GM21619 (cell line): ENCODE measurements around the gene MYO1E.

ENCODE experiments used
- ATAC-seq: cut with Tn5 transposase; IDR thresholded peaks from one replicate; pipeline ENCODE4 v1.9.1; 2021; ENCODE audit not compliant: unreplicated experiment

The MYO1E gene

GRCh38 chr15:59322056-59322759 is 50.5 kb downstream of the MYO1E start:
- no peak for ATAC-seq

GRCh38 chr15:59321000-59321689 is 51.5 kb downstream of the MYO1E start:
- no peak for ATAC-seq

DNA sequence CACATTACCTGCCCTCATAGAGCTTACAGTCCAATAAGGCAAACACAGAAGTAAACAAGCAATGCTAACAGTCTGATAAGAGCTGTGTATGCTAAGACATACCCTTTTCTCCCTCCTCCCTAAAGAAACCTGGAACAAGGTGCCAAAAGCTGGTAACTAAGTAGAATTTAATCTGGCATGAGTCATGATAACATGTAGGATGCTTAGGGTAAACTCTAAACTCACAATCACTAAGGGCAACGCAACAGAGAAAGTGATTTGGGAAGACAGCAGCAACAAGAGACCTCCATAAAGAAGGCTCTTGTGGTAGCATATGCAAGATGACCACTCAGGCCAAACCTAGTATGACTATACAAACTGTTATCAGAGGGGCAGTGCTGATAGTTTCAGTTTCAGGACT is 55.5 kb downstream of the MYO1E start:
- no peak for ATAC-seq

GRCh38 chr15:59315914-59316451 is 56.7 kb downstream of the MYO1E start:
- no peak for ATAC-seq

DNA sequence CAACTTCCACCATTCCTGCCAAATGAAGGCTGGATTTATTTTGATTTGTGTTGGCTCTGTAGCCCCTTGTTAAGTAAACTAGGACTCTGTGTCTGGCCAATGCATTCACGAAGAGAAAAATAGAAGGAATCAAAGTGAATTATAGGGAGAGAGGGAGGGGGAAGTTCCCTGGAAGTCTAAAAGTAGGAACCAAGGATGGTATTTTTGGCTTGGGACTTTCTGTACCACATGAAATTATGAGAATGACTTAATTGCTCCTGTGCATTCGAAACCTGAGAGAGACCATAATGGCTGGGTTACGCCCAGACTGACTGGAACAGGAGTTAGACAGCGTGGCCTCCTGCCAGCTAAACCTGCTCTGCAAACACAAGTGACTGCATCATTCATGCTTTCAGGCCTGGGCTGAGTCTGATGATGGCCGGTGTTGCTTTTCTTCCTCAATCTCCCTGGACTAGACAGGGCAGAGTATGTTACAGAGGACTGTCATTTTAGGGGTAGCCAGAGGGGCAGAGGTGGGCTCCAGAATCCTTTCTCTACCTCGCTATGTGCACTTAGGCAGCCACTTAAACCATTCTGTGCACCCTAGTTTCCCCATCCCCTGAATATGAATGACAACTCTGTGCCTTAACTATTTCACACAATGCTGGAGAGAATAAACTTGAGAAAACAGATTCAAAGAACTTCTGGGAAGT is 58.9 kb downstream of the MYO1E start:
- peak; percentile 69 for ATAC-seq

GRCh38 chr15:59312205-59312604 is 60.5 kb downstream of the MYO1E start:
- ATAC-seq: no peak

DNA sequence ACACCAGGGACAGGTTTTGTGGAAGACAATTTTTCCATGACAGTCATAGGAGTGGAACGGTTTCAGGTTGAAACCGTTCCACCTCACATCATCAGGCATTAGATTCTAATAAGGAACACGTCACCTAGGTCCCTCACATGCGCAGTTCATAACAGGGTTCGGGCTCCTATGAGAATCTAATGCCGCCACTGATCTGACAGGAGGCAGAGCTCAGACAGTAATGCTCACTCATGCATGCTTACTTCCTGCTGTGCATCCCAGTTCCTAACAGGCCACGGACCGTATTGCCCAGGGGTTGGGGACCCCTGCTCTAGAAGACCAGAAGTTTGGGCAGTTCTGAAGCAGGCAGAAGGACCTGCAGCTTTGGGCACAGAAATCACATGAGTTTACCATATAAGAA is 61.5 kb downstream of the MYO1E start:
- no peak for ATAC-seq

GRCh38 chr15:59309405-59309804 is 63.3 kb downstream of the MYO1E start:
- ATAC-seq: no peak

GRCh38 chr15:59307165-59307537 is 65.5 kb downstream of the MYO1E start:
- ATAC-seq: no peak

DNA sequence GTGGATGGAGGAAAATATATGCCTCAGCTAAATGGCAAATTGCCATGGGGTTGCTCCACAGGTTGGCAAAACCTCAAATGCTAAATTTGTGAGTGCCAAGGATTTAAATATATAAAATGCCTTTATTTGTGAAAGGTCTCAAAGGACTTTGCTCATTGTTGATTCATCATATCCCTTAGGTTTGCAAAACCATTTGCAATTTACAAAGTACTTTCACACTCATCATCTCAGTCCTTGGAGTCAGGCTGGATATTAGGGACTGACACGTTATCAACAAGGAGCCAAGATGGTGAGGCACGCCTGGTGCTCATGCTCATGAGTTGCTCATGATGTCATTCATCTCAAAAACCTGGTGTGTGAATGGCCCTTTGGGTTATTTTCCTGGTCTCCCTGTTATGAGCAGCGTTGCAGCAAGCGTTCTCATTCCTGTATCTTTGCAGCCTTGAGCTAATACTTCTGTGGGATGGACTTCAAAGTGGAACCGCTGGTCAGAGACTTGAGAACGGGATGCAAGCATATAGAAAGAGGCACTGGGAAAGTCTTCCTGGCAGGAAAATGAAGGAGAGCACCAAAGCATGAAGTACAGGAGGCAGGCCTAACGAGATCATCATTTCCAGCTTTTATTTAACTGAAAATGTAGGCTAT is 66.0 kb downstream of the MYO1E start:
- ATAC-seq: no peak

- no peak for ATAC-seq
These were observed 67.9 kb downstream of the MYO1E start for GRCh38 chr15:59304807-59305206.

DNA sequence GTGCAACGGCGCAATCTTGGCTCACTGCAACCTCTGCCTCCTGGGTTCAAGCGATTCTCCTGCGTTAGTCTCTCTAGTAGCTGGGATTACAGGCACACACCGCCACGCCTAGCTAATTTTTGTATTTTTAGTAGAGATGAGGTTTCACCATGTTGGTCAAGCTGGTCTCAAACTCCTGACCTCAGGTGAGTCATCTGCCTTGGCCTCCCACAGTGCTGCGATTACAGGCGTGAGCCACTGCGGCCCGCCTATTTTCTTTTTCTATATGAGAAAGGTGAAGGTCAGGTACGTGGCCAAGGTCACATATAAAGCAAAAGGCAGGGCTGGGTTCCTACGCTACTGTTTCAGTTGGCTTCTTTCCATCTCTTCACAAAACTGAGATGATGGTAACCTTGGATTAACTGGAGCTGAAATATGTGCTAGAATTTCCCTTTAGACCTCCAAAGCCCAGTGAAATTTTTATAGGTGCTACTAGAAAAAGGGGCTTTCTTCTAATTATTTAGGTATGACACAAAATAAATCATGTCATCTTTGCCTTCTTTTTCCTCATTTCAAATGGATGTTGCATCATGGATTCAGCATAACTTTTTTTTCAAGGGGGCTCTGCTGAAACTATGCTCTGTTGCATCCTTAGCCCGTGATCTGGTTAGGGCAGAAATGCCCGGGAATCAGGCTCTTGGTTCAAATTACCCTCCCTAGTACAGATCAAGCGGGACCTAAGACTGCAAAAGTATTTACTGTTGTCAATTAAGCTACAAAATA is 68.5 kb downstream of the MYO1E start:
- ATAC-seq: no peak

- ATAC-seq: no peak
These were observed 69.0 kb downstream of the MYO1E start for GRCh38 chr15:59303633-59304032.

GRCh38 chr15:59303136-59303535 is 69.5 kb downstream of the MYO1E start:
- ATAC-seq: no peak

DNA sequence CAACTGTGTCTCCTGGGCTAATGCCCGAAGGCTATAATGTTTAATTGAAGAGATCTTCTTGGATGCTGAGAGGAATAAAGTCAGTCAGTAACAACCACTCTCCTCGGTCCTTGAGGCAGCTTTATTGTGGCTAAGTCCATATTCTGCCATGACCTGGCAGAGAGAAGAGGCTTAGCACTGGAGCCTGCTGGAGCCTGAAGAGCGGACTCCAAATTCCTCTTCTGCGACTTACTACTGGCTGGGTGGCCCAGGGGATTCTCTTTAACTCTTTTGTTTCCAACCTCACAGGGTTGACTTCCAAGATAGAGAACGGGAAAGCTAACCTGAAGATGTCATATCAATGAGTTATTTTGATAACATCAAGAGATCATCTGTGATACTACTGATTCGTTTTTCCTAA is 71.1 kb downstream of the MYO1E start:
- ATAC-seq: no peak

GRCh38 chr15:59300618-59301139 is 72.0 kb downstream of the MYO1E start:
- ATAC-seq: no peak

GRCh38 chr15:59299929-59300617 is 72.6 kb downstream of the MYO1E start:
- ATAC-seq: peak; percentile 52

- no peak for ATAC-seq
These were observed 73.8 kb downstream of the MYO1E start for GRCh38 chr15:59298854-59299250.

GRCh38 chr15:59298225-59298853 is 74.3 kb downstream of the MYO1E start:
- ATAC-seq: peak; percentile 73
